Testis (tissue), 2 donors: Measurements from ENCODE around the gene FAM131C.

ENCODE experiments used
- POLR2A ChIP-seq: fragments of 450-650 bp; IDR thresholded peaks from one replicate; pipeline ENCODE4 v1.6.1; 2017; ENCODE audit warnings: antibody characterized with exemption, mild to moderate bottlenecking, moderate library complexity
- TF ChIP-seq, protein P1 (sequence below), 3 experiments: fragments of 450-650 bp in 2 of 3; fragments of 200-600 bp in 1 of 3; sonication (generic) in 1 of 3; IDR thresholded peaks; one replicate each; pipeline ENCODE4 v1.5.1; 2016 to 2019; ENCODE audit warnings: antibody characterized with exemption in 3 of 3, mild to moderate bottlenecking in 2 of 3, moderate library complexity in 1 of 3

DNA sequence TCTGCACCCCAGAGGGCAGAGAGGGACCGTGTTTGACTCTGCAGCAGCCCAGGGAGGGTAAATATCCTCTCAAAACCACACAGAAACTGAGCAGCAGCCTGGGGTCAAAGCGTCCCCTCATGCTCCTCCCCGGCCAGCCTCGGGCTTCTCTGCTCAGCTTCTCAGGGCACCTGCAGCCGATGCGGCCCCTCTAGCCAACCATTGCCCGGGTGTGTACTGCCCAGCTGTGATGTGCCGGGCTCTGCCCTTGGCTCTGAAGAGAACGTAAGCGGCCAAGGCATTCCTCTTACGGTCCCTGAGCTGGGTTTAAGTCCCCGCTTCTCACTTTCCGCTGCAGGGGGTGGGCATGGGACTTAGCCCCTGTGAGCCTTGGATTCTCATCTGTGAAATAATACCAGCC is 5.5 kb downstream of the FAM131C start:
- TF ChIP-seq, protein P1, sequence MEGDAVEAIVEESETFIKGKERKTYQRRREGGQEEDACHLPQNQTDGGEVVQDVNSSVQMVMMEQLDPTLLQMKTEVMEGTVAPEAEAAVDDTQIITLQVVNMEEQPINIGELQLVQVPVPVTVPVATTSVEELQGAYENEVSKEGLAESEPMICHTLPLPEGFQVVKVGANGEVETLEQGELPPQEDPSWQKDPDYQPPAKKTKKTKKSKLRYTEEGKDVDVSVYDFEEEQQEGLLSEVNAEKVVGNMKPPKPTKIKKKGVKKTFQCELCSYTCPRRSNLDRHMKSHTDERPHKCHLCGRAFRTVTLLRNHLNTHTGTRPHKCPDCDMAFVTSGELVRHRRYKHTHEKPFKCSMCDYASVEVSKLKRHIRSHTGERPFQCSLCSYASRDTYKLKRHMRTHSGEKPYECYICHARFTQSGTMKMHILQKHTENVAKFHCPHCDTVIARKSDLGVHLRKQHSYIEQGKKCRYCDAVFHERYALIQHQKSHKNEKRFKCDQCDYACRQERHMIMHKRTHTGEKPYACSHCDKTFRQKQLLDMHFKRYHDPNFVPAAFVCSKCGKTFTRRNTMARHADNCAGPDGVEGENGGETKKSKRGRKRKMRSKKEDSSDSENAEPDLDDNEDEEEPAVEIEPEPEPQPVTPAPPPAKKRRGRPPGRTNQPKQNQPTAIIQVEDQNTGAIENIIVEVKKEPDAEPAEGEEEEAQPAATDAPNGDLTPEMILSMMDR (IDR thresholded peaks at IDR 0.05), result no peak
- TF ChIP-seq POLR2A, result no peak
